ENCODE results near the gene PNMA8B. TPM values are rescaled to one million over a fixed set of nuclear protein-coding genes. Genes with fewer than 3 reads are reported as not detected.

The PNMA8B gene
- total RNA-seq, 6 donors from 2014 or later: 0.39 to 2.7 (median 1.6) TPM

GRCh38 chr19:46466536-46467196 lies 29.0 kb downstream of the PNMA8B start:
- Histone ChIP-seq H3K9me3 (no peaks in the 10 kb centered on the region), H3K4me1 (peaks cover 6 to 9% (median 8%) of the 10 kb centered on the region in 4 donors), H3K27ac (no peak overlapping the region), H3K27me3 (peaks cover 0 to 6% (median 3%) of the 10 kb centered on the region in 4 donors), H3K4me3 (no peak overlapping the region), H3K36me3 (no peaks in the 10 kb centered on the region)
- 63 to 67% methylated on average over 15 of the region's 15 CpGs for WGBS, 2 donors
- ATAC-seq (ENCODE audit: low FRiP score in 2 of 2) (peak in 1 of 2 donors; percentile 52), DNase-seq (no peak)
- no peak for TF ChIP-seq POLR2AphosphoS5 (IDR thresholded peaks at IDR 0.05)
- no peak for TF ChIP-seq EP300 (IDR thresholded peaks at IDR 0.05)
- TF ChIP-seq POLR2A (IDR thresholded peaks at IDR 0.05): no peak
- TF ChIP-seq CTCF (IDR thresholded peaks at IDR 0.05): no peak

- ATAC-seq (ENCODE audit: low FRiP score in 2 of 2) (no peak), DNase-seq (no peak)
- no peak overlapping the region for H3K4me3 ChIP-seq
- no peaks in the 10 kb centered on the region for H3K27me3 ChIP-seq
- 78 to 91% methylated on average over 7 of the region's 7 CpGs for WGBS, 2 donors
- no peaks in the 10 kb centered on the region for H3K4me1 ChIP-seq
- no peak for TF ChIP-seq EP300 (IDR thresholded peaks at IDR 0.05)
- TF ChIP-seq POLR2A (IDR thresholded peaks at IDR 0.05): no peak
- no peaks in the 10 kb centered on the region for H3K9me3 ChIP-seq
- no peaks in the 10 kb centered on the region for H3K36me3 ChIP-seq
- H3K27ac ChIP-seq: no peak overlapping the region
These were observed 32.2 kb downstream of the PNMA8B start for GRCh38 chr19:46463516-46463915.

GRCh38 chr19:46461537-46461936 lies 34.1 kb downstream of the PNMA8B start:
- Histone ChIP-seq H3K27me3 (no peaks in the 10 kb centered on the region), H3K27ac (no peak overlapping the region), H3K36me3 (no peaks in the 10 kb centered on the region), H3K4me3 (no peak overlapping the region), H3K9me3 (no peaks in the 10 kb centered on the region), H3K4me1 (no peaks in the 10 kb centered on the region)
- 90 to 95% methylated on average over 2 of the region's 2 CpGs for WGBS, 2 donors
- TF ChIP-seq CTCF (IDR thresholded peaks at IDR 0.05) (no peak), POLR2AphosphoS5 (IDR thresholded peaks at IDR 0.05) (no peak), EP300 (IDR thresholded peaks at IDR 0.05) (no peak), POLR2A (IDR thresholded peaks at IDR 0.05) (no peak)
- ATAC-seq (ENCODE audit: low FRiP score in 2 of 2): no peak
- DNase-seq: no peak

- DNase-seq: no peak
- no peak overlapping the region for H3K4me3 ChIP-seq
- no peaks in the 10 kb centered on the region for H3K4me1 ChIP-seq
- no peak for ATAC-seq (ENCODE audit: low FRiP score in 2 of 2)
- H3K36me3 ChIP-seq: no peaks in the 10 kb centered on the region
- H3K27me3 ChIP-seq: no peaks in the 10 kb centered on the region
- 84 to 85% methylated on average over 1 of the region's 1 CpG for WGBS, 2 donors
- no peak overlapping the region for H3K27ac ChIP-seq
- H3K9me3 ChIP-seq: no peaks in the 10 kb centered on the region
- TF ChIP-seq EP300 (IDR thresholded peaks at IDR 0.05) (no peak), POLR2A (IDR thresholded peaks at IDR 0.05) (no peak)
These were observed 34.7 kb downstream of the PNMA8B start for GRCh38 chr19:46460981-46461380.

- no peaks in the 10 kb centered on the region for H3K27me3 ChIP-seq
- DNase-seq (no peak), ATAC-seq (ENCODE audit: low FRiP score in 2 of 2) (no peak)
- no peaks in the 10 kb centered on the region for H3K4me1 ChIP-seq
- no peaks in the 10 kb centered on the region for H3K9me3 ChIP-seq
- WGBS, 2 donors: 70 to 94% methylated on average over 2 of the region's 2 CpGs
- H3K36me3 ChIP-seq: no peaks in the 10 kb centered on the region
- H3K27ac ChIP-seq: no peak overlapping the region
- TF ChIP-seq POLR2A (IDR thresholded peaks at IDR 0.05): no peak
- H3K4me3 ChIP-seq: no peak overlapping the region
These were observed 35.6 kb downstream of the PNMA8B start for GRCh38 chr19:46460055-46460454.

- no peak for ATAC-seq (ENCODE audit: low FRiP score in 2 of 2)
- H3K36me3 ChIP-seq: no peaks in the 10 kb centered on the region
- no peak overlapping the region for H3K27ac ChIP-seq
- TF ChIP-seq EP300 (IDR thresholded peaks at IDR 0.05) (no peak), POLR2A (IDR thresholded peaks at IDR 0.05) (no peak), CTCF (IDR thresholded peaks at IDR 0.05) (no peak), POLR2AphosphoS5 (IDR thresholded peaks at IDR 0.05) (no peak)
- no peak for DNase-seq
- H3K9me3 ChIP-seq: no peaks in the 10 kb centered on the region
- no peak overlapping the region for H3K4me3 ChIP-seq
- 88 to 90% methylated on average over 5 of the region's 5 CpGs for WGBS, 2 donors
- no peaks in the 10 kb centered on the region for H3K27me3 ChIP-seq
- no peaks in the 10 kb centered on the region for H3K4me1 ChIP-seq
These were observed 38.7 kb downstream of the PNMA8B start for GRCh38 chr19:46456930-46457329.
